OCI-M1 (cell line): Measurements from ENCODE around the gene ZYX.
"Not testable (repeated sequence)": the region's sequence is repeated elsewhere in the genome, so short reads cannot be mapped to it uniquely, and the experiment has no call there.

Source experiments
- DNase-seq: peaks from one replicate; lab custom pipeline; 2025; lab: John Stamatoyannopoulos, UW

ZYX gene

DNA sequence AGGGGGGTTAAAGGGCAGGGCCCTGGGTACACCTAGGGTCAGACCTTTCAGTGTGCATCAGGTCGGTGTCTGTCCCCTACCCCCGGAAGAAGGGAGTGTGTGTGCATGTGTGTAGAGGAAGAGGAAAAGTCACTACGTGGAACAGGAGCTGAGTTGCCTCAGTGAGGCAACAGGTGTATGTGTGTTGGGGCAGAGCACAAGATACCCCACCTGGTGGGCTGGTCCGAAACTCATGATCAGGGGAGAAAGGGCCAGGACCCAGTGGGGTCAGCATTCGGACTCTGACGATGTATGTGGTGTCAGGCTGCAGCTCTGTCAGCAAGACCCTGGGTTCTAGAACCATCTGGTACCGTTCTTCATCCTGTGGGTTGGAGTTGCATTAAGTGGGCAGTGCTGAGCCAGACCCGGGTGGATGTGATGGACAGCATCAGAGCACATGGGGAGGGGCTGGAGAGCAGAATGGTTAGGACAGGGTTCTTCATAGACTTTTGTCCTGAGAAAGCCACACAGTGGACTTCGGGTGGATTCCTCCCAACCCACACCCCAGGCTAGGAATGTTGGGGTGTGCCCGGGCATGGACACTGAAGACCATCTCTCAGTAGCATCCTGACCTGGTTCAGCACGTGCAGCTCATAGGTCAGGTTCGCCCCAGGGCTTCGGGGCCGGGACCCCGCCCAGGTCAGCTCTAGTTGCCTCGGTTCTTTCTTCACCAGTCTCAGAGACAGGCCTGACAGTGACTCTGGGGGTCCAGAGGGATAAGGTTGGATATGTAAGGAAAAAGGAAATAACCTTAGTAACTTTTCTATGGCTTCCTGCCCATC is 16.8 kb downstream of the ZYX start:
- no peak for DNase-seq

DNA sequence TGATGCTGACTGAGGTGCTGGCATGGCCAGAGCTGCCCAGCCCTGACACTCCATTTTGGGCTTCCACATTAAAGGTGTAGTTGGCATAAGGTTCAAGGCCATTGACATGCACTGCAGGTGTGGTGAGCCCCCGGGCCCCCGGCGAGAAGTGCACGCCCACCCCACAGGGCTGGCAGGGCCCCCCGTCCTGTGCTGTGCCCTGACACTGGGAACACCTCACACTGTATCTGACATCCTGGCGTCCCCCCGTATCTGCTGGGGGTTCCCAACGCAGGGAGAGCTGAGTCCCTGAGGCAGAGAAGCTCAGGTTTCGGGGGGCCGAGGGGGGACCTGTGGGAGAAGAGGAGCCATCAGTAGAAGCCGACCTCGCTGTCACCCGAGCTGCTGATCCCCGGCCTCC is 17.5 kb downstream of the ZYX start:
- DNase-seq: no peak

DNA sequence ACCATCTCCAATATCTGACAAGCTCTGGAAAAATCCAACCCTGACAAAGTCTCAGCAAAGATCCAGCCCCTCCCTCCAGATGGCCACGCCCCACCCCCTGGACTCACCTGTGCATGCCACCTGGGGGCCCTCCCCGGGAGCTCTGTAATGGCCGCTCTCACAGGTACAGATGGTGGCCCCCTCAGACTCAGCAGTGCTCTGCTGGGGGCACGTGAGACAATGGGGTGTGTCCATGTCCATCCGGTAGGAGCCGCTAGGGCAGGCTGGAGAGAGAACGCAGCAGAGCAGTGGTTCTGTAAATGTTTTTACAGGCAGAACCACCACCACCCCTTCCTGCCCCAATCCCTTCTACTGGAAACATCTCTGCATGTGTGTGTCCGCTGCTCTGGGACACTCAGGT is 18.0 kb downstream of the ZYX start:
- DNase-seq: no peak

DNA sequence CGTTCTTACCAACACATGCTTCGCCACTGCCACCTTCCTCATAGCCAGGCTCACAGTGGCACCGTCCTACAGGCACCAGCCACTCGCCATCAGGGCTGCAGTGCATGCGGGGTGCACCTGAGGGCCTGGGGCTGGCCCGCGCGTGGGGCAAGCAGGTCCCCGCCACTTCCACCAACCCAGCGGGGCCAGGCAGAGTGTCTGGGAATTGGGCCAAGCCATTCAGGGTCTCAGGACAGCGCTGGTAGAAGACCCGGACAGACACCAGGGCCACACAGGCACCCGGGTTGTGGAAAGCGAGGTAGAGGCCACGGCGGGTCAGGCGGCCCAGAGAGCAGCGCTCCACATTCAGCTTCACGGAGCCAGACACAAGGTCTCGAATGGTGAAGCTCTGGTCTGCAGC is 18.5 kb downstream of the ZYX start:
- DNase-seq: no peak

DNA sequence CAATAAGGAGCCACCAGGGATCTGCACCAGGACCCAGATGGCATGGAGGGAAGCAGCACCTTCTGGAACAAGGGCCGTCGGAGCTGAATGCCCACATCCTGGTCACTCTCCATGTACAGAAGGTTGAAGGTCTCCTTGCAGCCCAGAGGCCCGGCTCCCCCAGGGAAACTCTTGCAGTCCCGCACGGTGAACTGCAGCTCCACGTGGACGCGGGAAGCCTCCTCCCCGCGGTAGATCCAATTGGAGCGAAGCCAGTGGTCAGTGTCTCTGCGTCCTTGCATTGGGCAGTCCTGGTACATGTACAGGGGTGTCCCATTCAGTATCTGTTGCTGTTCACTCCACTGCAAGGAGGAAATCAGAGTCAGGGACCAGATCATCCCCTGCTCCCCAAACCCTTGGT is 20.1 kb downstream of the ZYX start:
- no peak for DNase-seq

DNA sequence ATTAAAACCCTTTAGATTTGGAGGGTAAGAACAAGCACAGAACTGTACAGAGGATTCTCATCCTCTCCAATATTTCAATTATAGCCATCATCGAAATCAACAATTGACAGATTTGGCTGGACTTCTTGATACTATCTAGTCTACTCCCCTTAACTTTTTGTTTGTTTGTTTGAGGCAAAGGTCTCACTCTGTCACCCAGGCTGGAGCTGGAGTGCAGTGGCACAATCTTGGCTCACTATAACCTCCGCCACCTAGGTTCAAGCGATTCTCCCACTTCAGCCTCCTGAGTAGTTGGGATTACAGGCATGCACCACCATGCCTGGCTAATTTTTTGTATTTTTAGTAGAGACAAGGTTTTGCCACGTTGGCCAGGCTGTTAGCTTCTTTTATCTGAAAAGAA is 21.1 kb downstream of the ZYX start:
- not testable (repeated sequence) for DNase-seq

DNA sequence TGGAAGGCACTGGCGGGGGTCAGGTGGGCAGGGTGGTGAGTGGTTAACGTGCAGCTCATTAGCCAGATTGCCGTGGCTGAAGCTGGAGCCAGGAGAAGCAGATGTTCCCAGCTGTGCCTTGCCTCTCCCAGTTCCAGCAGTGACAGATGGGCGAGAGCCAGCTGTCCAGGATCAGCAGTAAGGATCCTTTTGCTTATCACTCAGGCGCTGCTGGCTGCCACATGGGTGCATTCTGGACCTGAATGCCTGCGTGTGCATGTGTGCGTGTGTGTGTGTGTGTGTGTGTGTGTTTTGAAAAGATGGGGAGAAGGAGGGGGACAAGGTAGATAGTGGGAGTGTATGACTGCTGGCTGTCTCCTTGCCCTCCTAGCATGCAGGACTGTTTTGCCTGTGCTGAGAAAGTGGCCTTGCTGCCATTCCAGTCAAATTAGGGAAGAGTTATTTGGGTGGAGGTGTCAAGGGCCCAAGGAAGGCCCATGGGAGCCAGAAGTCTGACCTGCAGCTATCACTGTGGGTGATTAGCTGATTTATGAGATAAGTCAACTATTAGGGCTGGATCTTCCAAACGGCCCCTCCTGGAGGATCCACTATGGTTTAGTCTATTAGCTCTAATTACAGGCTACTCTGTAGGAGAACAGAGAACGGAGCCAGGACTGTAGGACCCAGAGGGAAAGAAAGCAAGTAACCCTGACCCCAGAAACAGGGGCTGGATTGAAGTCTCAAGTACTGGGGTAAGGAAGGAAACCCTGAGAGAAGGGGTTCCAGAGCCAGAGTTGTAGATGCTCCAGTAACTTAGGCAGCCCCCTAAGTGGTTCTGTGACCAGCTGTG is 24.2 kb downstream of the ZYX start:
- no peak for DNase-seq

DNA sequence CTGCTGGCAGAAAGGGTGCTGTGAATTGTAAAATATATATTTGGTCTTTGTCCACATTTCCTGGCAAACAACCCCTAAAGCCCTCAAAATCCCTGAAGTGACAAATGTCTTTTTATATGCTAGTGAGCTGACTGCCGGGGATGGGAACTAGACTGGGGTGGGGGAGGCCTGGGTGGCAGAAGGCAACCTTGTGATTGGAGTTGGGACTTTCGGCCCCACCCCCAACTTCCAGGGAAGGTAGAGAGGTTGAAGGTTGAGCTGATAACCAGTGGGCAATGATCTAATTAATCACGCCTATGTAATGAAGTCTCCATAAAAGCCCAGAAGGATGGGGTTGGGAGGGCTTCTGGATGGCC is 24.8 kb downstream of the ZYX start:
- DNase-seq: no peak

DNA sequence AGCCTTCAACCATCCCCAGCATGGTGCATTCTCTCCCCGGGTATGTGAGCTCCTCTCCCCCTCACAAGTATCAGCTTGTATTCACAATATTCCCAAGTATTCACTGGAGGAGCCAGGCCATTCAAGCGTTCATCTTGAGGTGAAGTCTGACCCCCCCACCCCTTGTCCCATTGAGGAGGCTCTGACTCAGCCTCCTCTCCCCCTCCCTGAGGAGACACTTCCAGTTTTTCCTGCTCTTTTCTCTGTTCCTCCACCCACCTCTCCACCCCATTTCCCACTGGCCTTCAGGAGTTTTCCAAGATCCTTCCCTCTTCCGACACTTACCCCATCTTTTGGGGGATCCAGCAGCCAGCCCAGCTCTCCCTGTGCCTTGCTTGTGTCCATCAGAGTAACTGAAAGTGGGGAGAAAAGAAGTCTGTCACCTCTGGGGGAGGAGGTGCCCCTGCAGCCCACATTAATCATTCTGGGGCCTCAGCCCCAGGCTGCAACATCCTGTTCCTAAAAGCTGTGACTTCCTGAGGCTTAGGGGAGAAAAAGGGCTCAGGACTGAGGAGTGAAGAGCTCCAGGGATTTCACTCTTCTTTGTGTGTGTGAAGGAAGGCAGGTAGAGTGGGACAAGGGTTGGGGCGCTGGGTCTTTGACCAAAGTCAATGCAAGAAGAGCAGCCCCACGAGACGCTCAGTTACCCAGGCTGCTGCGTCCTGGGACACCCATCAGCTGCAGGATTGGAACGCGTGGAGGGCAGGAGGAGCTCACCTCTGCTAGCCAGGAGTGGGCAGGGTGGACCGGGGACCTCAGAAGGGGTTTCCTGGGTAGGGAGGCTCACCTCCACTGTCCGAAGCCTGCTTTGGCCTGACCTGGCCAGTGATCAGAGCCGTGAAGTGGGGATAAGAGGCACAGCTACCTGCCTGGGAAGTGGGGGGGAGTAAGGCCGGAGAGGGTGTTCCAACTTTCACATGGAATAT is 26.4 kb downstream of the ZYX start:
- DNase-seq: no peak

DNA sequence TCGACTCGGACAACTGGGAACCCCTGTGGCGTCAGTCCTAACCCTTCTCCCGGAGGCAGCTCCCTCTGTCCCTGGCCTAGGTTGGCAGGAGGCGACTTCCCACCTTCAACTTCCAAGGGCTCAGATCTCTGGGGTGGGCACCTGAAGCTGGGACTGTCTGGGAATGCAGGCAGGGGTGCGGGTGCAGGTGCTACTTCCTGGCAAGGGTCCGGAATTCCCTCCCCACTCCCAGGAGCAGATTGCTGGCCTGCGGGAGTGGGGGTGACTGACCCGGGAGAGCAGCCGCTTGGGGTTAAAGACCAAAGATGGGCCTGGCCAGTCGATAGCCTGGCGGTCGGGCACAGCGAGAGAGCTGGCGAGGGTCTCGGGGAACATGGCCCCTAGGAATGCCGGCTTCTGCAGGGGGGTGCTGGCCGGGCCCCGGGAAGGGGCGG is 27.1 kb downstream of the ZYX start:
- DNase-seq: no peak

DNA sequence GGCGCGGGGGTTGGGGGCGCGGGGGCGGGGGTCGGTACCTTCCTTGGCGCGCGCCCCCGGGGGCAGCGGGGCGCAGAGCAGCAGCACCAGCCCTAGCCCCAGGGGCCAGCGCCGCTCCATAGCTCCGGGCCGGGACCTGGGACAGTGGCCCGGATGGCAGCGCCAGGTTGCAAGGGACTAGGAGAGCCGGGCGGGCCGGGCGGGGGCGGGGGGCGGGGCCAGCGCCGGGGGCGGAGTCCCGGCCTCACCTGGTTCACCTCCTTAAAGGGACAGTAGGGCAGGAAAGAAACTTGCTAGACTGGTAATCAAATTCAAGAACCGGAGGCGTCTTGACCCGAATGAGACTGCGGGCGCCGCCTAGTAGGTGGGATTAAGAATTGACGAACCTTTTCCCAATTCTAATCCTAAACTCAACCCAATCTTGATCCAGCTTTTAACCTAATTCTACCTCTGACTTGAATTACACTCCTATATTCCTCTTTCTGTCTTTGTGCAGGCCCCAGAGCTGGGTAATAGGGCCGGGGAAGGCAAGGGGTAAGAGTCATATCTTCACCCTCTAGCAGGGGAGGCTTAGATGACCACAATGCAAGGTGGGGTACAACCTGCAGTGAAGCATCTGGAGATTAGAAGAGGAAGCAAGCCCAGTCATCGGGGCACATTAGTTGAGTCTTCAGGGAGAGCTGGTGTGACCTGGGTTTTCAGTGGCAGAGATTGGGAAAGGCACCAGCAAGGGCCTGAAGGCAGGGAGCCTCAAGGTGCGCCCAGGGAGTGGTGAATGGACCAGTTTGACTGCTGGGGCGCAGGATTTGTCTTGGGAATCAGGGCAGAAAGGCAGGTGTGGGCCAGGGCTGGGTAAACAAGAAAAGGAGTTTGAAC is 27.8 kb downstream of the ZYX start, which contains the start of gene EPHA1:
Gene EPHA1 (minus strand): TSS at position 171 of the 876 bp plus-strand sequence. CDS start 51 bp downstream, at position 120.
- peak; percentile 29 for DNase-seq

DNA sequence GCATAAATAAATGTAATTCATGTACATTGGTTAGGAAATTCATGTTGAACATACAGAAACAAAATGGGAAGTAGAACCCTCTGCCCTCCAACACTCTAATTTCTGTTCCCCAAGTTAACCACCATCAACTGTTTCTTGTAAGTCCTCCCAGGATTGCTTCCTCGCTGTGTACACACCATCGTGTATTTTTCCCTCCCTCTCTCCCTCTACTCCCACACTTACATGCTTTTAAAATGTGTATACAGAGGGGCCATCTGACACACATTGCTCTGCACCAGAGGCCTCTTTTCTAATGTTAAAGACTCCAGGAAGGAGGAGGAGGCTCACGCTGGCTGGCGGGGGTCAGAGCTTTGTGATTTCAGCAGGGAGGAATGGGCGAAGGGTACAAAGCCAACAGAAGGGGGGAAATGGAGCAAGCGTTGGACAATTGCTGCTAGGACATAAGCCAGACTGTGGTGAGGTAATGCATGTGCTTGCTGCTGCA is 29.4 kb downstream of the ZYX start:
- DNase-seq: no peak

DNA sequence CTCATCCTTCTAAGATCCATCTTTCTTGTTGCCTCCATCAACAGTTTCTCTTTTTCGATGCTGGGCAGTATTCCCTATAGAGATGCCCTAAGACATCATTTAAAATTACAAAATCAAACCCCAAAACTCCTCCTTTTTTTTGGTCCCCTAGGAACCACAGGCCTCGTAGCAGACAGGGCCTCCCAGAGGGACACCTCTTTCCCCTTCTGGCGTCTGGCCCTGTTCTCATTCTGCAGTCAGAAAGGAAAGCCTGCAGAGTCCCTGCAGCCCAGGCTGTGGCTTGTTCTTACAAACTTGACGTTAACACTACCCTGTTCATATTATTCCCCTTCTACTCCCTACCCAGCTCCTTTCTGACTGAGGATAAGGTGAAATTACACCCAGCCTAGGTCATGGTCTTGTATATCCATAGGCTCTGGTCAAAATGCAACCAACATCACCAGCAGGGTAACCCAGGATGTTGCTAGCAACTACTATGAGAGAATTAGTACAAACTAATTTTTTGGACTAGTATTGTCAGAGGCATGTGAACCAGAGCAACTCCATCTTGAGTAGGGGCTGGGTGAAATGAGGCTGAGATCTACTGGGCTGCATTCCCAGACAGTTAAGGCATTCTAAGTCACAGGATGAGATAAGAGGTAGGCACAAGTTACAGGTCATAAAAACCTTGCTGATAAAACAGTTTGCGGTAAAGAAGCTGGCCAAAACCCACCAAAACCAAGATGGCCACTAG is 31.0 kb downstream of the ZYX start:
- no peak for DNase-seq

DNA sequence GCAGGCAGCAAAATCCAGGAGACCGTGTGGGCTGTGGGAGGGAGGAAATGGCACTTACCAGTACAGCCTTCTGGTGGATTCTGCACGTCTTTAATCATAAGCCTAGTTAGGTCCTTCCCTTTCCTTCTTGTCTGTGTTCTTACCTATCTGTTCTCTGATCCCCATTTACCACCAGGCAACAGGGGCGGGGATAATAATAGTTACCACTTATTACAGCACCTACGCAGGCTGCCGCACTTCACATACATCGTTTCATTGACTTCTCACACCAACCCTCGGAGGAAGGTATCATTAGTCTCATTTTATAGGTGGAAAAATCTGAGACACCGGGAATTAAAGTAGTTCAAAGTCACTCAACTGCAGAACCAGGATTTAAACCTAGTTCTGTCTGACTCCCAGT is 32.0 kb downstream of the ZYX start:
- no peak for DNase-seq

DNA sequence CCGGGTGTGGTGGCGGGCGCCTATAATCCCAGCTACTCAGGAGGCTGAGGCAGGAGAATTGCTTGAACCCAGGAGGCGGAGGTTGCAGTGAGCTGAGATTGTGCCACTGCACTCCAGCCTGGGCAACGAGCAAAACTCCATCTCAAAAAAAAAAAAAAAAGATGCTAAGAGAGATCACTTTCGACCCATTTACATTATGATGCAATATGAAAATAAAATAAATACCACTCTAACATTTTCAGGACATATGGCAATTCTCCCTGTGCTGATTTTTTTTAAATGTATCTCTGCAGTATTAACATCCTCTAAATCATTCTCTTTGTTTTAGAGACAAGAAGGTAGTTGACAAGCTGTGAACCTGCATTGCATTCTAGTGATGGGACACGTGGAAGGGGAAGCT is 34.1 kb downstream of the ZYX start:
- not testable (repeated sequence) for DNase-seq

DNA sequence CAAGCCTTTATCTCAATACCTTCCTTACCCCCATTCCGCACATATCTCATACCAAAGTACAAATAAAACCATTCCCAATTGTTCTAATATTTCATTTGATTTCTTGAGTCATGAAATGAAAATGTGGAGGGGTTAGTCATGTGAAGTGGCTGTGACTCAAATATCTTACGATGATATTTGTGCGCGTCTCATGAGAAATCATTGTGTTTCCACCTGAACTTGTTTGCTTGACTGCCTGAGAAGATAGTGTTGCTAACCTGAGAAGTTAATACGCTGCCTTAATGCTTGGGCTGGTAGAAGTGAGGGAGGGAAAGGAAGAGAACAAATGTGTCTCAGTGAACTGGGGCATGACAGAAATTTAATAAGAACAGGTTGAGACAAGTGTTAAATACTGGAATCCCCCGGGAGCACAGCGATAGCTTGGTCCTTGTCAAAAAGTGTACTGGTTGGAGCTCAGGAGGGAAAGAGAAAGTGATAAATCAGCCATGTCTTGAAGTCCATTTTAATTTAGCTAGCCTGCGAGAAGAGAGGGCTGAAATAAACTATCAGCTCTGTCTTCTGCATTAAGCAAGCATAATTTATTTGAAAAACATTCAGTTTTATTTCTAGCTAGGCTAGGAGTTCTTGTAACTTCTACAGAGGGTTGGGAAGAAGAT is 34.7 kb downstream of the ZYX start:
- DNase-seq: no peak

DNA sequence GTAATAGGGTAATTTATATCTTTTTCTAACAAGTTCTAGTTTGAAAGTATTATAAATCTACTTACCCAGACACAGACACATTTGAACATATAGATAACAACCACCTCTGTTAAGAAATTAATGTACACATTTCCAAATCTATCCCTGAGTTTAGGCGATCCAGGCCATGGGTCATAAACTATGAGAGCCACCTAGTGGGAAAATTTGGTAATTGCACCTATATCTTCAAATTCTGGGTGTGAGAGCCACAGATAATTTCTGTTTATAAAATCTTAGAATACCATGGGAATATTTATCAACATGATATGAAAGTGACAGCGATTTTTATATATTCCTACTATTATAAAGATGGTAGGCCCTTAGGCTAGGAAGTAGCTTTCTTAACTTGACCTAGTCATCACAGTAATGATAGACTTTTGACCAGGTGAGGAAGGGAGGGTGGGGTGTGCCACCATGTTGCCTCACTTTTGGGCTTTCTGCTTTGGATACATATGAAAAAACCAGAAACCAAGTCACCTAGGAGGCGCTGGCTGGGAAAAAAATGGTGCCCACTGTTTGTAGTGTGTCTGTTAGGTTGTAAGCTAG is 35.5 kb downstream of the ZYX start:
- DNase-seq: peak; percentile 55

DNA sequence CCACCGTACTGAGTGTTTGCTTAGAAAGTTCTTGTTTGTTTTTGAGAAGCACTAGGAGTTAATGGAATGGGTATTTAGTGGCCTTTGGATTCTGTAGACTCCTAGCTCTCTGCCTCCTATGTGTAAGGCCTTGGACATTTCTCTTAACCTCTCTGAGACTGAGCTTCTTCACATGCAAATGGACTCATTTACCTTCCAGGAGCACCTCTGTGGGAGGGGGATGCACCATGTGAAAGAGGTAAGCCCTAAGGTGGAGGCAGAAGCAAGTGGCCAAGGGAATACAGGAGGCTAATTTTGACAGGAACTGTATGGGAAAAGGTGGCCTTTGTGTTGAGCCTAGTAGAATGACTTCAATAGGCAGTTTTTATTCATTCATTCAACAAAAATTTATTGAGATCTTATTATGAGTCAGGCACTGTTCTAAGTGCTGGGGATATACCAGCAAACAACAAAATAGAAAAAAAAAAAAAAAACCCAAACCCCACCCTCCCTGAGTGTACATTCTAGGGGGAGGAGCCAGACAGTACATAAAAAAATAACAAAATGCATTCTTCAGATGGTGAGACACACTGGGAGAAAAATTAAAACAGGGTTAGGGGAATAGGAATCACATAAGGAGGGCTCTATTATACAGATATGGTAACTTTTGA is 36.7 kb downstream of the ZYX start:
- no peak for DNase-seq
